Heart right ventricle (tissue), 16 donors: ENCODE results near the gene RTCB. TPM values are rescaled to one million over a fixed set of nuclear protein-coding genes. Genes with fewer than 3 reads are reported as not detected.

Source experiments
- ATAC-seq, 8 donors: fragments of 200-7000 bp; cut with Tn5 transposase; one replicate each; pipeline ENCODE4 v1.9.1; 2020; ENCODE audit warnings: mild to moderate bottlenecking in 8 of 8, moderate library complexity in 8 of 8, moderate number of reproducible peaks in 1 of 8
- DNase-seq, 2 donors: peaks; one replicate each; pipeline ENCODE4 v3.0.0-alpha.2; 2020
- H3K27ac ChIP-seq, 10 donors: fragments of 200-600 bp; sonication (generic) in 2 of 10; one replicate each; pipeline versions ENCODE4 v1.5.0 to v1.8.0; 2020 to 2022; ENCODE audit warnings: mild to moderate bottlenecking in 3 of 10
- H3K27me3 ChIP-seq, 7 donors: fragments of 200-600 bp; one replicate each; pipeline ENCODE4 v1.8.0; 2021 to 2022; ENCODE audit warnings: mild to moderate bottlenecking in 2 of 7
- H3K36me3 ChIP-seq, 9 donors: fragments of 200-600 bp; sonication (generic) in 1 of 9; one replicate each; pipeline versions ENCODE4 v1.5.0 to v1.8.0; 2020 to 2022; ENCODE audit warnings: mild to moderate bottlenecking in 2 of 9
- H3K4me1 ChIP-seq, 9 donors: fragments of 200-600 bp; sonication (generic) in 1 of 9; one replicate each; pipeline versions ENCODE4 v1.5.0 to v1.8.0; 2020 to 2022; ENCODE audit warnings: mild to moderate bottlenecking in 4 of 9
- H3K4me3 ChIP-seq, 10 donors: fragments of 200-600 bp; sonication (generic) in 2 of 10; one replicate each; pipeline versions ENCODE4 v1.5.0 to v1.8.0; 2020 to 2022; ENCODE audit warnings: mild to moderate bottlenecking in 7 of 10, moderate library complexity in 2 of 10
- H3K9me3 ChIP-seq, 11 donors: fragments of 200-600 bp in 10 of 11; sonication (generic) in 2 of 11; one replicate each; pipeline versions ENCODE4 v1.5.0 to v1.8.0; 2013 to 2022; ENCODE audit warnings: mild to moderate bottlenecking in 2 of 11, control low read depth in 1 of 11, moderate library complexity in 1 of 11
- CTCF ChIP-seq, 9 donors: fragments of 200-600 bp; sonication (generic) in 2 of 9; IDR thresholded peaks; one replicate each; pipeline versions ENCODE4 v1.5.0 to v1.8.0; 2021 to 2022; ENCODE audit warnings: antibody characterized with exemption in 9 of 9, mild to moderate bottlenecking in 5 of 9, moderate library complexity in 1 of 9
- WGBS, 2 donors: extraction: QIAGEN DNeasy Blood & Tissue Kit; methylation state at CpG; one replicate each; pipeline ENCODE4 v1.1.7; 2013; ENCODE audit warnings: inconsistent platforms in 1 of 2; 5-methylcytosine and 5-hydroxymethylcytosine counted together
- intact Hi-C, 10 donors: fragments of 100-400 bp; cut with DNase I; formaldehyde crosslinking; loops; one replicate each; pipeline versions ENCODE4 v1.11.1 to v1.14.2; 2022
- polyA plus RNA-seq, 2 donors: library from polyadenylated mRNA; stranded (reverse); fragments of 200-250 nt; gene quantifications; one replicate each; pipeline ENCODE4 v1.2.3, GENCODE V29; 2013
- total RNA-seq, 10 donors: library from RNA; stranded (reverse); fragmentation: NEBNext Ultra II Directional in 3 of 10; extraction: Animal tissue kit (Norgen Biotek cat#: 25700) in 3 of 10; gene quantifications; one replicate each; pipeline versions ENCODE4 v1.2.1 to v1.2.4, GENCODE V29; 2021 to 2023
- donor health status: Arrhythmogenic right ventricular cardiomyopathy.
- donor health status: ischemic (EF 13 %, LVEDD 7.1; RV severe dilation, severe dysfunction).
- donor health status: healthy with polysubstance abuse.
- donor health status: DM: no; HTN: yes; CAD: no.
- donor health status: DM: no; HTN: no; CAD: no.
- donor health status: ischemic (EF 25% LVEDD 6.9; RV normal size, moderate dysfunction).
- donor health status: ischemic (EF 25% LVEDD 5.7; RV mildly dilated, moderate dysfunction).
- donor health status: healthy.
- donor health status: DM: yes; HTN: yes; CAD: no.
- donor health status: Ischemic cardiomyopathy.
- donor health status: ischemic (EF 35%, LVEDD 5.7; RV mildly dilated, moderate dysfunction).
- donor health status: nonischemic (EF 11% LVEDD 7.7; RV severe dilation, severe dysfunction).
- donor health status: DM: yes; HTN: yes; CAD: no.
- donor health status: PGD.
- donor health status: ischemic (EF 29% LVEDD 5.4; RV normal size, mild dysfunction).
- donor health status: nonischemic (EF 23%, LVEDD 6.1; RV moderate dilation, normal function).

Gene RTCB
- total and polyA plus RNA-seq, 12 donors, result 15.6 to 75.3 (median 47.0) TPM

- WGBS, 2 donors, result 81 to 85% methylated on average over 5 of the region's 5 CpGs
- TF ChIP-seq CTCF (IDR thresholded peaks at IDR 0.05), result no peak
- ATAC-seq, result no peak
- no peak for DNase-seq
- no peak overlapping the region for H3K4me3 ChIP-seq
- no peaks in the 10 kb centered on the region for H3K36me3 ChIP-seq
- H3K27me3 ChIP-seq, result peaks cover 0 to 63% (median 33%) of the 10 kb centered on the region in 7 donors
- H3K4me1 ChIP-seq, result no peaks in the 10 kb centered on the region
- no peaks in the 10 kb centered on the region for H3K9me3 ChIP-seq
- H3K27ac ChIP-seq, result no peak overlapping the region
- intact Hi-C loops, result no loop called here
These were observed 10.0 kb upstream of the RTCB start for GRCh38 chr22:32422062-32422461.

- no peak overlapping the region for H3K27ac ChIP-seq
- WGBS, 2 donors, result 42 to 46% methylated on average over 2 of the region's 2 CpGs
- intact Hi-C loops, result no loop called here
- DNase-seq, result no peak
- no peak for TF ChIP-seq CTCF (IDR thresholded peaks at IDR 0.05)
- H3K4me3 ChIP-seq, result no peak overlapping the region
- ATAC-seq, result no peak
- H3K27me3 ChIP-seq, result peaks cover 0 to 68% (median 33%) of the 10 kb centered on the region in 7 donors
- H3K36me3 ChIP-seq, result no peaks in the 10 kb centered on the region
- no peaks in the 10 kb centered on the region for H3K4me1 ChIP-seq
- H3K9me3 ChIP-seq, result no peaks in the 10 kb centered on the region
These were observed 9.4 kb upstream of the RTCB start for GRCh38 chr22:32421484-32421883.

GRCh38 chr22:32417906-32418305 lies 5.9 kb upstream of the RTCB start:
- Histone ChIP-seq H3K9me3 (no peaks in the 10 kb centered on the region), H3K4me1 (no peaks in the 10 kb centered on the region), H3K4me3 (no peak overlapping the region), H3K27ac (no peak overlapping the region), H3K36me3 (no peaks in the 10 kb centered on the region), H3K27me3 (peaks cover 0 to 48% (median 25%) of the 10 kb centered on the region in 7 donors)
- DNase-seq, result no peak
- 64 to 71% methylated on average over 4 of the region's 4 CpGs for WGBS, 2 donors
- TF ChIP-seq CTCF (IDR thresholded peaks at IDR 0.05), result no peak
- ATAC-seq, result no peak
- intact Hi-C loops, result loop anchor here in 2 of 10 donors (10.0 kb wide), 2 partner anchors 57 to 587 kb away; partner anchors contain the start of gene FBXO7 (in 1 of the 2)

- intact Hi-C loops, result loop anchor here in 2 of 10 donors (10.0 kb wide), 2 partner anchors 58 to 588 kb away; partner anchors contain the start of gene FBXO7 (in 1 of the 2)
- ATAC-seq, result no peak
- no peaks in the 10 kb centered on the region for H3K9me3 ChIP-seq
- TF ChIP-seq CTCF (IDR thresholded peaks at IDR 0.05), result no peak
- WGBS, 2 donors, result 74 to 79% methylated on average over 9 of the region's 9 CpGs
- H3K27me3 ChIP-seq, result peaks cover 0 to 35% (median 18%) of the 10 kb centered on the region in 7 donors
- H3K27ac ChIP-seq, result no peak overlapping the region
- no peaks in the 10 kb centered on the region for H3K36me3 ChIP-seq
- H3K4me3 ChIP-seq, result no peak overlapping the region
- peaks cover 0 to 6% (median 3%) of the 10 kb centered on the region in 9 donors for H3K4me1 ChIP-seq
- no peak for DNase-seq
These were observed 4.6 kb upstream of the RTCB start for GRCh38 chr22:32416556-32417085.
